Jurkat, Clone E6-1 (cell line): ENCODE results near the gene NPAS2.

Source experiments
- DNase-seq: peaks from one replicate; pipeline ENCODE4 v3.0.0-alpha.2; 2011; ENCODE audit warnings: low read depth, low spot score
- H3K4me3 ChIP-seq: 2 replicates; pipeline ENCODE4 v1.5.1; 2011; ENCODE audit warnings: mild to moderate bottlenecking, low read length, control low read depth, moderate library complexity

NPAS2 gene

DNA sequence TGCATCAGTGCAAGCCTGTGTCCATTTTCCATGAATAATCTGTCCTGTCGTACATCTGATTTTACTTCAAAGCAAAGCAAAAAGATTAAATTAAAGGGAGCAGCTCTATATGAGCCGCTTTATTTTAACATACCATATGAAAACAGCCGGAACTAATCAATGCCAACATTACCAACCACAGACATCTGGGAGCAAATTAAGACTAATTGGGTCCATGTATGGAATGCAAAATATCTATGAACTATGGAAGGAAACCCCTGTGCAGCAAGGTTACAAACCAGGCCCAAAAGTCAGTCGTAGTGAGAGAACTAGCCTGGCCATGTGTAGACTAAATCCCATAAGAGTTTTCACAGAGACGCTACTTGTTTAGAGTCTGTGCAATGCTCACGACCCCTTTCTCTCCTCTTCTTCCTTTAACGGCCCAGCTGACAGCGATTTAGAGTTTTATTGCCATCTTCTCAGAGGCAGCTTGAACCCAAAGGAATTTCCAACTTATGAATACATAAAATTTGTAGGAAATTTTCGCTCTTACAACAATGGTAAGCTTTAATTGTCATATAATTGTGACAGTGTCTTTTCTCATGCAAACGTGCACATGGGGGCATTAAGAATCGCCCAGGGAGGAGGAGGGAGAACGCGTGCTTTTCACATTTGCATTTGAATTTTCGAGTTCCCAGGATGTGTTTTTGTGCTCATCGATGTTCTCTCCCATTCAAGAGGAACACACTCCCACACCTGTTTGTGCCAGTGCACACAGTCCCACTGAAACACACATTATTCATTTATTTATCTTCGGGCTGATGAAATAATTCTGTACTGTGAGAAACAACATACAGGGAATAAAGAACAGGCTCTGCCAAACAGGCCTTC is 129.2 kb downstream of the NPAS2 start:
- H3K4me3 ChIP-seq, result no peak overlapping the region
- DNase-seq, result no peak

DNA sequence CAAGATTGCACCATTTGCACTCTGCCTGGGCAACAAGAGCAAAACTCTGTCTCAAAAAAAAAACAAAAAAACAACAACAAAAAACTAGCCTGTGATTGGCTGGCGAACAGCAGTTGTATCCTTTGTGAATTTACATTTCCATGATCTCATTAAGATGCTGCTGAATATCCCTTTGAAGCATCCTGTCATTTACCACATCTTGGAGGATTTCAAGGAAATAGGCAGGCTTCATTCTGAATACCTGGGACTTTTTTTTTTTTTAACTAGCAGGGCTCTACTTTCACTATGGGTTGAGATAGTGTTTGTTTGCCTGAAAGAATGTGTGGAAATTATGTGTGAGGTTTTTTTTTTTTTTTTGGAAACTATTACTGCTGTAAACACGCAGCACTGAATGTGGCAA is 132.6 kb downstream of the NPAS2 start:
- DNase-seq, result no peak
- no peak overlapping the region for H3K4me3 ChIP-seq

GRCh38 chr2:100953406-100954043 is 133.6 kb downstream of the NPAS2 start:
- DNase-seq, result peak; percentile 75

DNA sequence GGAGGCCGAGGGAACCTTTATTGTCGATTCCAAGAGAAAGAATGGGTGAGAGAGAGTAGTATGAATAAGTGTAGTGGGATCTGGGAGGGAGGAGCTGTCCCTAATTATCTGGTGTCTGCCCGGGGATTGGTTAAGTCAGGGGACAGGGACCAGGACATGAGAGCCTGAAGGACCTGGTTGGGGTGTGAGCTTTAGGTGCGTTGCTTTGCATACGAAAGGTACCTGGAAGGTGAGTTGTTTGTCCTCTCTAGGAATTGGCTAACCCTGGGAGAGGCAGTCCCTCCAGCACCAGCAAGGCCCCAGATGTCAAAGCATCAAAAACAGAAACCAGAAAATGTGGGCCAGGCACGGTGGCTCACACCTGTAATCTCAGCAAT is 134.1 kb downstream of the NPAS2 start:
- DNase-seq, result no peak
- no peak overlapping the region for H3K4me3 ChIP-seq

More at GRCh38 chr2:100953406-100954043, 133.6 kb downstream of the NPAS2 start:
- no peak overlapping the region for H3K4me3 ChIP-seq

GRCh38 chr2:100955226-100955625 is 135.3 kb downstream of the NPAS2 start:
- no peak overlapping the region for H3K4me3 ChIP-seq
- no peak for DNase-seq

DNA sequence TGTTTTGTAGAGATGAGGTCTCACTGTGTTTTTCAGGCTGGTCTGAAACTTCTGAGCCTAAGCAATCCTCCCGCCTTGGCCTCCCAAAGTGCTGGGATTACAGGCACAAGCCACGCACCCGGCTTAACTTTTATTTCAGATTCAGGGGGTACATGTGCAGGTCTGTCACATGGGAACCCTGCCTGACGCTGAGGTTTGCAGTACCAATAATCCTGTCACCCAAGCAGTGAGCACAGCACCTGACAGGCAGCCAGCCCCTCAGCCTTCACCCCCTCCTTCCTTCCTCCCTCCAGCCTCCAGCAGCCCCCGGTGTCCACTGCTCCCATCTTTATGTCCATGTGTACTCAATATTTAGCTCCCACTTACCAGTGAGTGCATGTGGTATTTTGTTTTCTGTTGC is 136.1 kb downstream of the NPAS2 start:
- no peak overlapping the region for H3K4me3 ChIP-seq
- no peak for DNase-seq

DNA sequence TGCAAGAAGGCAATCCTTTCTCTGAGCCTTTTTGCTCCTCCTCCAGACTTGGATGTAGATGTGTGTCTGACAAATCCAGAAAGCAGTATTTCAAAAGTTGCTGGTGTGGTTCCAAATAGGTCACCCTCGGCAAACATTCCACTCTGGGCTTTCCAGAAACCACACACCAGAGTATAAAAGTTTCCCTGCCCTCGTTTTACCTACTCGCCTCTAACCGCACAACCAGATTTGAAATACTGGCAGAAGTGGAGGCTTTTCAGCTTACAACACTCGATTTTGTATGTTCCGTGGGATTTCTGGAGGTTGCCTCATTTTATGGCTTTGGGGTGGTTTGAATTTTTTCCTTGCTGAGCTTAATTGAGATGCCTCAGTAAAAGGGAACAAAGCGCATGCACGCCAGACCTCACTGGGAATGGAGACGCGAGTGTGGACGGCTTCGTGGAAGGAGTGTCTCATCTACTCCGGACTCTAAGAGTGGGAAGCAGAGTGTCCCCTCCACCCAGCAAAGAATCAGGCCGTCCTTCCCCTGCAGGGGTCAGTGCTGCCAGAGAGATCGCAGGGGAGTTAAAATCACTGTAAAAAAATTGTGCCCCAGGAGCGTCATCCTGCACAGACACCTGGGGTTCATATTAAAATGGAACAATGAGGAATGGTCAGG is 138.2 kb downstream of the NPAS2 start:
- no peak for DNase-seq
- H3K4me3 ChIP-seq, result no peak overlapping the region

DNA sequence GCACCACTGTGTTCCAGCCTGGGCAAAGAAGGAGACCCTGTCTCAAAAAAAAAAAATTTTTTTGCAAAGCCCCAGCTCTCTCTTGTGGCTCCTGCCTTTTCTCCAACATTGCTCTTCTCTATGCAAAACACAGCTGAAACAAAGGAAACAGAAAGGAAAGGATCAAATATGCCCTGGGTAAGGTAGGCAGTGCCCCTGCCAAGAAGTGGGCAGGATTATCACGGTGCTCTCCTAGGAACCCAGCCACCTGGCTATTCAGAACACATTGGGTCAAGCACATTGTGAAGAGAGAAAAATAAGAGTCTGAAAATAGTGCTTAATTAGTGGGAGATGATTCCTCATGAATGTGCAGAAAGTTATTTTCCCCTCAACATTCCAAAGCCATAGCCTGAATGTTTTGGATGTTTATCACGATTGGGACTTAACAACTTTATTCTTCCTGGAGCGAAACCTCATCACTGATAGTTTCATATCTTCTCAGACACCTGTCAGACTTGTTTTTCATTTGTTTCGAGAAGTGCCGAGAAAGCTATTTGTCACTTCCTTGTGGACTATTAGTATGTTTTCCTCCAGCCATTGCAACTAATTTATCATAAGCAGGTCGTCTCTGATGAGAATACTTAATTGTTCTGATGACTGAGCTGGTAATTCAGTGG is 139.4 kb downstream of the NPAS2 start:
- no peak for DNase-seq
- H3K4me3 ChIP-seq, result no peak overlapping the region

DNA sequence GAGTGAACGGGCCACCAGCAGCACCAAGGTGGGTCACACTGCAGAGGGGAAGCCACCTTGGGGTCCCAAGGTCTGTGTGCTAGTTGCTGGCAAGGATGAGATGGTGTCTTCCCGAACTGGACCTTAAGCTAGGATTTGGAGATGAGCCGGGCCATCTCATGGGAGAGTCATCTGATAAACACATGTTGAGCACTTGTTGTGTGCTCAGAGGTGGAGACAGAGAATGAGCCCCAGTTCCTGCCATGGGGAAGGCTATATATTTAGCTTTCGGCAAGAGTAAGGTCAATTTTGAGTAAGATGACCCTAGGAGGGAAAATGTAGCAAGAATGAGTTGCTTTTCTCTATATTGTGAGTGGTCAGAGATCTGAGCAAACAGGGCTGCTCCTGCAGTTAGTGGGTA is 140.7 kb downstream of the NPAS2 start:
- no peak overlapping the region for H3K4me3 ChIP-seq
- no peak for DNase-seq

DNA sequence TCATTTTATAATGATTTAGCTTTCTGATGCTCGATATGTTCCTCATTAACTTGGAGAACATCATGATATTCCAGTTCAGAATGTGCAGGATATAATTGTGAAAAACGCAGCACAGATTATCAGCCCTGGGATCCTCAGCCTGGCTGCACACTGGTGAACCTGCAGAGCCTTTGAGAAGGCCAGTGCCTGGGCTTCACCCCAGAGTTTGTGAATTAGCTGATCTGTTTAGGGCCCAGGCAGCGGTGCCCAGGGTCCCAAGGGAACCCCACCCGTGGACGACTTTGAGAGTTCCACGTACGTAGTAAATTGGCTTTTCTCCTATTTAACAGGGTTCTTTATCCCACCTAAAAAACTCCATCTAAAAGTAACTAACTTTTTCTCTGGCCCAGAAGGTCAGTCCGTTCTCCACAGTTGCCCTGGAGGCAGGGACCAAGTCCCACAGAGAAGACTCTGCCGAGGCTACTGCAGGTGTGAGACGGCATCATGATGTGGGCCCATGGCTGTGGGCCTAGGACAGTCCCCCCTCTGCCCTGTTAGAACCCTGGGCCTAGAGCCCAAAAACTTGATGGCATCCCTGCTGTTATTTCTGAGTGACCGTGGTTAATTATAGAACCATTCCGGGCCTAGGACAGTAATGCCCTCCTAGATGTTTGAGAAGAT is 142.6 kb downstream of the NPAS2 start:
- no peak overlapping the region for H3K4me3 ChIP-seq
- no peak for DNase-seq

- no peak for DNase-seq
- no peak overlapping the region for H3K4me3 ChIP-seq
Observed at GRCh38 chr2:100963026-100963375, 143.1 kb downstream of the NPAS2 start.

GRCh38 chr2:100964222-100964621 is 144.3 kb downstream of the NPAS2 start:
- DNase-seq, result peak; percentile 83
- no peak overlapping the region for H3K4me3 ChIP-seq

DNA sequence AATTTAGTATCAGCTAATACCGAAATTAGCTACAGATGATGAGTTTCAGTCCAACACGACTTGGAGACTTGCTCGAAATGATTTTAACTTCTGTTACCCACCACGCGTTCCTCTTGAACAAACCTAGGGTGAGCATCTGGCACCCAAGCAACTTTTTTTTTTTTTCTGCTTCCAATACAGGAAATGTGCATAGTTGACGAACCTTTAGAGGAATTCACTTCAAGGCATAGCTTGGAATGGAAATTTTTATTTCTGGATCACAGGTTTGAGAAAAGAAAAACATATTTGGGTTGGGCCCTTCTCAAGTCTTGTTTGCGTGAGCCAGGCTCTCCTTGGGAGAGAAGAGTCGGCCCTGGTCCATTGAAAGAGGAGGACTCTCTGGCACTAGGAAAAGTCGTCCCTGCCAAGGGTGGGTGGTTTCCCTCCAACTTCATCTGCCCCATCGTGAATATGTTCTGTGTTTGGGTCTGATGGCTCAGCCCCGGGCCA is 144.8 kb downstream of the NPAS2 start:
- no peak for DNase-seq
- H3K4me3 ChIP-seq, result no peak overlapping the region

- DNase-seq, result no peak
- no peak overlapping the region for H3K4me3 ChIP-seq
Observed at GRCh38 chr2:100965596-100965995, 145.7 kb downstream of the NPAS2 start.

DNA sequence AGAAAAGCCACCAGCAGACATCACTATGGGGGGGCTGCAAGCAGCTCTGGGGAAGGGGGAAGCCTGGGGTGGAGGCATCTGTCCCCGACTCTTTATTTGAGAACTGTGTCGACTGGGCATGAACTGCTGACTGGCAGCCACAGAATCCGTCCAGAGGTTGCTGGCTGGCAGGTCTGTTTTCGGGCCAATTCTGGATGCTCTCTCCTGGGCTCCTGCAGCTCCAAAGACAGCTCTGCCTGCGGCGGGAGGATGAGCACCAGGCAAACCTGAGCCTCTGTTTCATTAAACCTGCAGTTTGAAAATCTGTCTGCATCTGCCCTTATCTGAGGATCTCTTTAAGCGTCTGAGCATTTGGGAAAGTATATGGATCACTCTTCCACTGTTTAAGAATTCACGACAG is 147.8 kb downstream of the NPAS2 start:
- no peak overlapping the region for H3K4me3 ChIP-seq
- DNase-seq, result no peak

DNA sequence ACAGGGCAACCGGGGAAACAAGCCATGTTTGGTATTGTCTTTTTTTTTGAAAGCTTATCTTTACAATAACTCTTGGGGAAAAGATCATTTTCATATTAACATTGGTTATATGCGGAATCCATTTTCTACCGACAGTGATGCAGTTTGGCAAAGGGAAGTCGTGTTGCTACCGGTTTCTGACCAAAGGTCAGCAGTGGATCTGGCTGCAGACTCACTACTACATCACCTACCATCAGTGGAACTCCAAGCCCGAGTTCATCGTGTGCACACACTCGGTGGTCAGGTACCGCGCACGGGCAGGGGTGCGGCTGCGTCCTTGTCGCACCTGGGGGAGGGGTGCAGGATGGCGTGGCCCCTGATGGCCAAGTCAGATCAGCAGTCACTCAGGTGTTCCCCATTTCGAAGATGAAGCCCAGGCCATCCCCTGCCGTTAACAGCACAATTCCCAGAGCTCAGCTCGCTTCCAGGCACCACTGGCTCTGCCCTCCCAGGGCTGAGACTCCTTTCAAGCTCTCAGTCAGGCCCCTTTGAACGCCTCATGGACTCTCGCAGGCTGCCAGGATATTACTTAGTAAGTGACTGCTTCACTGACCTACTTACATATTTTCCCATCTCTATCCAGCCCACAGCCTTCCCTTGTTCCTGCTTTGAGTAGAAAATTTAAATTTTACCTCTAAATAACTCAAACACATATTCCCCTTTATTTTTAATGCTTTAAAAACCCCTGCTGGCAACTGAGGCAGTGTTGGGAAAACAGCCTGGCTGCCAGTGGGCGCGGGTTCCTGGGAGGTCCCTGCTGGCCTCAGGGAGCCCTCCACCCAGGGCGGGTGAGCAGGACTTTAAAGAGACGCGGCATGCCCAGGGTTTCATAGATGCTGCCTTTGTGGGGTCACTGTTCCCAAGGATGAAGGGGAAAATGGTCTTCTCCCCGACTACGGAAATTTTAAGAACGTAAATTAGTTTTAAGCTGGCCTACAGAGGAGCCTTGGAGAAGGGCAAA is 148.5 kb downstream of the NPAS2 start:
- DNase-seq, result no peak
- H3K4me3 ChIP-seq, result no peak overlapping the region

DNA sequence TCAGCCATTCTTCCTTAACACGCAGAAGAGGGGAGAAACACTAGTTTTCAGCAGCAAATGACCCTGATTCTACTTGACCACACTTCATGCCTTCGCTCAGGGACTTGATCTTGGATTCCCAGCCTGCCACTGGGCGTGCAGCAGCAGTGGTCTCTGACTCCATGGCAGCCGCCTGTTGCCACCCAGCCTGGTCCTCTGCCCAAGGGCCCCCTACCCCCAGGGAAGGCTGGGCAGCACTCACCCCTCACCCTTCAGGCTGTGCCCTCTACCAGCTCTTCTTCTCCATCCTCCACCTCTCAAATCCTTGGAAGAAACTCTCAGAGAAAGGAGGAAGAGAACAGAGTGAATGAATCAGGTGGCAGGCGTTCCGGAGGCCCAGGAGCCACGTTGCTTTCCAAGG is 150.1 kb downstream of the NPAS2 start:
- no peak for DNase-seq
- no peak overlapping the region for H3K4me3 ChIP-seq

DNA sequence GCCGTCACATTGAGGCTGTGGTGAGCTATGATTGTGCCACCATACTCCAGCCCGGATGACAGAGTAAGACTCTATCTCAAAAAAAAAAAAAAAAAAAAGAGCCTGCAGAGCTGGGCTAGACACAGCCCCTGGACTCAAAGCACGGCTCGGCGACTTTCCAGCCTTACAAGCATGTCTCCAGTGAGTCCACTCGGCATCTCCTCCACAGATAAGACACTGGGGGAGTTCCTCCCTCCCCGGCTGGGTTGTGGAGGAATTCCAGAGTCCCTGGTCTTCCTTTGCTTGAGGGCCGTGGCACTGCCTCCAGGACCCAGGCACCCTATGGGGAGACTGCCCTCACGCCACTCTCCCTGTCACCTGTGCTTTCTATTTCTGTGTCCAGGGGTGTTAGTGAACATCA is 151.3 kb downstream of the NPAS2 start:
- no peak overlapping the region for H3K4me3 ChIP-seq
- no peak for DNase-seq
